ENCODE results near the gene TAF5L.

DNA sequence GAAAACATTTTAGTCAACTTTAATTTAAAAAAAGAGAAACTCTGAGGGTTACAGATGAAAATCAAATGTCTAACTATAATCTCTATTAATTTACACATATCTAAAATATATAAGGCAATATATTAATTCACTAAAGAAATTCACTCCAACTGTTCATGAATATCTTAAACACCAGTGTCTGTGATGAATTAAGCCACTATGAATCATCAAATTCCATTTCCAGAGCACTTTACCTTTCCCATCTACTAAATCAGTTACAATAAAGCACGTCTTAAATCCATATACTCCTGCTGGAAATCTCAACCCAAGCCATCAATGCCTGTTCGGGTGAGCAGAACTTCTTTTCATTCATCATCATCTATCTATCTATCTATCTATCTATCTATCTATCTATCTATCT is 4.3 kb downstream of the TAF5L start:
- TF ChIP-seq, protein P1, sequence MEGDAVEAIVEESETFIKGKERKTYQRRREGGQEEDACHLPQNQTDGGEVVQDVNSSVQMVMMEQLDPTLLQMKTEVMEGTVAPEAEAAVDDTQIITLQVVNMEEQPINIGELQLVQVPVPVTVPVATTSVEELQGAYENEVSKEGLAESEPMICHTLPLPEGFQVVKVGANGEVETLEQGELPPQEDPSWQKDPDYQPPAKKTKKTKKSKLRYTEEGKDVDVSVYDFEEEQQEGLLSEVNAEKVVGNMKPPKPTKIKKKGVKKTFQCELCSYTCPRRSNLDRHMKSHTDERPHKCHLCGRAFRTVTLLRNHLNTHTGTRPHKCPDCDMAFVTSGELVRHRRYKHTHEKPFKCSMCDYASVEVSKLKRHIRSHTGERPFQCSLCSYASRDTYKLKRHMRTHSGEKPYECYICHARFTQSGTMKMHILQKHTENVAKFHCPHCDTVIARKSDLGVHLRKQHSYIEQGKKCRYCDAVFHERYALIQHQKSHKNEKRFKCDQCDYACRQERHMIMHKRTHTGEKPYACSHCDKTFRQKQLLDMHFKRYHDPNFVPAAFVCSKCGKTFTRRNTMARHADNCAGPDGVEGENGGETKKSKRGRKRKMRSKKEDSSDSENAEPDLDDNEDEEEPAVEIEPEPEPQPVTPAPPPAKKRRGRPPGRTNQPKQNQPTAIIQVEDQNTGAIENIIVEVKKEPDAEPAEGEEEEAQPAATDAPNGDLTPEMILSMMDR (IDR thresholded peaks at IDR 0.05) = no peak
- TF ChIP-seq EZH2phosphoT487 (IDR thresholded peaks at IDR 0.05) (no peak), EZH2 (IDR thresholded peaks at IDR 0.05) (no peak)
